GM23338 (cell line): ENCODE data around the gene SMIM44. TPM values are rescaled to one million over a fixed set of nuclear protein-coding genes. Genes with fewer than 3 reads are reported as not detected.

Source experiments
- ATAC-seq: fragments of 200-7000 bp; cut with Tn5 transposase; 3 replicates; pipeline ENCODE4 v1.9.1; 2020
- DNase-seq: peaks from one replicate; pipeline ENCODE4 v3.0.0-alpha.2; 2015; ENCODE audit warnings: low spot score
- H2AFZ ChIP-seq: fragments of 200-600 bp; sonication (generic); 2 replicates; pipeline ENCODE4 v1.8.0; 2016; ENCODE audit warnings: antibody characterized with exemption, mild to moderate bottlenecking, moderate library complexity
- H3F3A ChIP-seq: fragments of 200-600 bp; sonication (generic); replicated peaks from 2 replicates; pipeline ENCODE4 v1.8.0; 2017; ENCODE audit warnings: antibody characterized with exemption, mixed run types, low read depth
- H3K27ac ChIP-seq: fragments of 200-600 bp; sonication (generic); 2 replicates; pipeline ENCODE4 v1.6.1; 2016; ENCODE audit warnings: low read depth
- H3K27me3 ChIP-seq: fragments of 200-600 bp; sonication (generic); 2 replicates; pipeline ENCODE4 v1.8.0; 2016; ENCODE audit warnings: mild to moderate bottlenecking, mixed run types, moderate library complexity; ENCODE audit not compliant: insufficient read depth
- H3K36me3 ChIP-seq: fragments of 200-600 bp; sonication (generic); 2 replicates; pipeline ENCODE4 v1.8.0; 2016; ENCODE audit warnings: mild to moderate bottlenecking; ENCODE audit not compliant: insufficient read depth
- H3K4me1 ChIP-seq: fragments of 200-600 bp; sonication (generic); 2 replicates; pipeline ENCODE4 v1.8.0; 2016; ENCODE audit warnings: mild to moderate bottlenecking, moderate library complexity; ENCODE audit not compliant: insufficient read depth
- H3K4me2 ChIP-seq: fragments of 200-600 bp; sonication (generic); 2 replicates; pipeline ENCODE4 v1.7.1; 2017; ENCODE audit warnings: mixed run types
- H3K4me3 ChIP-seq: fragments of 200-600 bp; sonication (generic); 2 replicates; pipeline ENCODE4 v1.6.1; 2016; ENCODE audit warnings: mixed run types
- H3K79me2 ChIP-seq: fragments of 200-600 bp; sonication (generic); replicated peaks from 2 replicates; pipeline ENCODE4 v1.8.0; 2017; ENCODE audit warnings: mild to moderate bottlenecking; ENCODE audit not compliant: insufficient read depth
- H3K9me2 ChIP-seq: fragments of 200-600 bp; sonication (generic); 2 replicates; pipeline ENCODE4 v1.8.0; 2017; ENCODE audit not compliant: insufficient read depth
- H4K20me1 ChIP-seq: fragments of 200-600 bp; sonication (generic); replicated peaks from 2 replicates; pipeline ENCODE4 v1.8.0; 2017; ENCODE audit warnings: mild to moderate bottlenecking; ENCODE audit not compliant: insufficient read depth
- H3K27ac Mint-ChIP-seq: 2 replicates; pipeline ENCODE4 v1.8.0; 2020; ENCODE audit warnings: inconsistent platforms, mild to moderate bottlenecking, moderate library complexity, mixed read lengths
- H3K27me3 Mint-ChIP-seq: 3 replicates; pipeline ENCODE4 v1.8.0; 2022; ENCODE audit warnings: low read depth, mild to moderate bottlenecking, moderate library complexity, mixed read lengths, inconsistent platforms; ENCODE audit not compliant: insufficient read depth, poor library complexity
- H3K36me3 Mint-ChIP-seq: 3 replicates; pipeline ENCODE4 v1.8.0; 2021; ENCODE audit warnings: low read depth, mild to moderate bottlenecking, inconsistent platforms, moderate library complexity, mixed read lengths
- H3K4me1 Mint-ChIP-seq: 3 replicates; pipeline ENCODE4 v1.8.0; 2020; ENCODE audit warnings: mild to moderate bottlenecking, inconsistent platforms, mixed read lengths
- H3K4me3 Mint-ChIP-seq: 3 replicates; pipeline ENCODE4 v1.8.0; 2021; ENCODE audit warnings: moderate library complexity, mild to moderate bottlenecking, inconsistent platforms, mixed read lengths
- H3K9me3 Mint-ChIP-seq: 3 replicates; pipeline ENCODE4 v1.8.0; 2020; ENCODE audit warnings: moderate library complexity, mild to moderate bottlenecking, inconsistent platforms, mixed read lengths
- CREB1 ChIP-seq: fragments of 250-450 bp; sonication (Bioruptor Pico); IDR thresholded peaks from 2 replicates; pipeline ENCODE4 v1.5.0; 2020; ENCODE audit warnings: low read depth, mild to moderate bottlenecking, moderate library complexity
- NANOG ChIP-seq: IDR thresholded peaks from 2 replicates; pipeline ENCODE4 v1.6.1; 2016; ENCODE audit warnings: antibody characterized with exemption, borderline replicate concordance
- STAT1 ChIP-seq: IDR thresholded peaks from one replicate; pipeline ENCODE4 v1.6.1; 2016; ENCODE audit warnings: antibody characterized with exemption; ENCODE audit not compliant: unreplicated experiment
- ZNF331 ChIP-seq: fragments of 250-450 bp; sonication (Bioruptor Pico); IDR thresholded peaks from 2 replicates; pipeline ENCODE4 v1.5.0; 2020; ENCODE audit warnings: low read depth, mild to moderate bottlenecking, moderate library complexity
- ZNF462 ChIP-seq: fragments of 250-450 bp; sonication (Bioruptor Pico); IDR thresholded peaks from 2 replicates; pipeline ENCODE4 v1.5.0; 2020; ENCODE audit warnings: mild to moderate bottlenecking, moderate library complexity
- polyA plus RNA-seq: library from polyadenylated mRNA; unstranded; fragments of >200 nt; fragmentation: Nextera tagmentation; extraction: Ambion mirVana; gene quantifications from 2 replicates; pipeline ENCODE4 v1.2.1, GENCODE V29; 2016
- total RNA-seq: library from RNA; depleted of rRNA; stranded (reverse); fragments of >200 nt; shearing (Covaris generic); gene quantifications from 2 replicates; pipeline ENCODE4 v1.2.3, GENCODE V29; 2014
- TF ChIP-seq, protein P1 (sequence below): IDR thresholded peaks from 2 replicates; pipeline ENCODE4 v1.6.1; 2016; ENCODE audit warnings: antibody characterized with exemption
- TF ChIP-seq, protein P2 (sequence below), 2 experiments: fragments of 200-600 bp in 1 of 2; sonication (generic) in 1 of 2; conservative IDR thresholded peaks; 2 replicates each; pipeline versions ENCODE4 v1.5.1 to v1.6.1; 2016 to 2017; ENCODE audit warnings: antibody characterized with exemption in 2 of 2, low read depth in 2 of 2, mild to moderate bottlenecking in 2 of 2, moderate library complexity in 1 of 2

SMIM44 gene
- total and polyA plus RNA-seq, 2 experiments from 2014 or later: not detected

DNA sequence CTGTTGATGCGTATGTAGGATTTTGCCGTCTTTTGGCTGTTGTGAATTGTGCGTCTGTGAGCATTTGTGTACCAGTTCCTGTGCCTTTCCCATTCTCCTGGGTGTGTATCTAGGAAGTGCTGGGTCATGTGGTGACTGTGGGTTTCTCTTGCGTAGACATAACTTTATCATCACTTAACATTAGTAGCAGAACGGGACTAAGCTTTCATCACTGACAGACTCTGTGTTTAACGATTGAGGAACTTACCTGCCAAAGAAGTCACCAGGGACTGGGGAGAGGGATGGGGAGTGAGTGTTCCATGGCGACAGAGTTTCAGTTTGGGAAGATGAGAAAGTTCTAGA lies 37.8 kb upstream of the SMIM44 start (continued):
- TF ChIP-seq ZNF462 (CRISPR knock-in tag) (no peak), ZNF331 (CRISPR knock-in tag) (no peak), STAT1 (no peak), CREB1 (CRISPR knock-in tag) (no peak)
- TF ChIP-seq, protein P1, sequence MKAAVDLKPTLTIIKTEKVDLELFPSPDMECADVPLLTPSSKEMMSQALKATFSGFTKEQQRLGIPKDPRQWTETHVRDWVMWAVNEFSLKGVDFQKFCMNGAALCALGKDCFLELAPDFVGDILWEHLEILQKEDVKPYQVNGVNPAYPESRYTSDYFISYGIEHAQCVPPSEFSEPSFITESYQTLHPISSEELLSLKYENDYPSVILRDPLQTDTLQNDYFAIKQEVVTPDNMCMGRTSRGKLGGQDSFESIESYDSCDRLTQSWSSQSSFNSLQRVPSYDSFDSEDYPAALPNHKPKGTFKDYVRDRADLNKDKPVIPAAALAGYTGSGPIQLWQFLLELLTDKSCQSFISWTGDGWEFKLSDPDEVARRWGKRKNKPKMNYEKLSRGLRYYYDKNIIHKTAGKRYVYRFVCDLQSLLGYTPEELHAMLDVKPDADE: no peak

GRCh38 chr19:3520166-3521103 lies 37.2 kb upstream of the SMIM44 start:
- Histone ChIP-seq H4K20me1 (no peaks in the 10 kb centered on the region; the same call in 1 of the 2 replicates), H3K79me2 (peaks cover 44% of the 10 kb centered on the region), H2AFZ (no peak overlapping the region), H3K27ac (no peak overlapping the region), H3K4me1 (peaks cover 29% of the 10 kb centered on the region), H3K4me3 (no peak overlapping the region), H3F3A (no peaks in the 10 kb centered on the region), H3K36me3 (no peaks in the 10 kb centered on the region), H3K9me2 (no peaks in the 10 kb centered on the region), H3K4me2 (no peak overlapping the region), H3K27me3 (no peaks in the 10 kb centered on the region)
- H3K9me3 Mint-ChIP-seq: no peaks in the 10 kb centered on the region; the same call in 2 of the 3 replicates
- DNase-seq (peak; percentile 62), ATAC-seq (peak; percentile 49)
- peaks cover 14% of the 10 kb centered on the region for H3K27me3 Mint-ChIP-seq
- peak overlapping the region; percentile 69; the same call in 1 of the 2 replicates for H3K27ac Mint-ChIP-seq
- H3K36me3 Mint-ChIP-seq: peaks cover 12% of the 10 kb centered on the region
- H3K4me3 Mint-ChIP-seq: no peak overlapping the region; the same call in 2 of the 3 replicates
- TF ChIP-seq, protein P2, sequence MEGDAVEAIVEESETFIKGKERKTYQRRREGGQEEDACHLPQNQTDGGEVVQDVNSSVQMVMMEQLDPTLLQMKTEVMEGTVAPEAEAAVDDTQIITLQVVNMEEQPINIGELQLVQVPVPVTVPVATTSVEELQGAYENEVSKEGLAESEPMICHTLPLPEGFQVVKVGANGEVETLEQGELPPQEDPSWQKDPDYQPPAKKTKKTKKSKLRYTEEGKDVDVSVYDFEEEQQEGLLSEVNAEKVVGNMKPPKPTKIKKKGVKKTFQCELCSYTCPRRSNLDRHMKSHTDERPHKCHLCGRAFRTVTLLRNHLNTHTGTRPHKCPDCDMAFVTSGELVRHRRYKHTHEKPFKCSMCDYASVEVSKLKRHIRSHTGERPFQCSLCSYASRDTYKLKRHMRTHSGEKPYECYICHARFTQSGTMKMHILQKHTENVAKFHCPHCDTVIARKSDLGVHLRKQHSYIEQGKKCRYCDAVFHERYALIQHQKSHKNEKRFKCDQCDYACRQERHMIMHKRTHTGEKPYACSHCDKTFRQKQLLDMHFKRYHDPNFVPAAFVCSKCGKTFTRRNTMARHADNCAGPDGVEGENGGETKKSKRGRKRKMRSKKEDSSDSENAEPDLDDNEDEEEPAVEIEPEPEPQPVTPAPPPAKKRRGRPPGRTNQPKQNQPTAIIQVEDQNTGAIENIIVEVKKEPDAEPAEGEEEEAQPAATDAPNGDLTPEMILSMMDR (conservative IDR thresholded peaks at IDR 0.05; ENCODE audit: low read depth in 2 of 2): peak; percentile 23 to 40; a peak in 1 of 4 replicates
- TF ChIP-seq NANOG: no peak
- H3K4me1 Mint-ChIP-seq: peaks cover 37% of the 10 kb centered on the region
